Endothelial cell (in vitro differentiated cells): ENCODE measurements around the gene PRKAG2. TPM values are rescaled to one million over a fixed set of nuclear protein-coding genes. Genes with fewer than 3 reads are reported as not detected.
A peak's percentile ranks its signal among the peaks of the same experiment; 100 is the strongest.

Experiments used
- DNase-seq: peaks from one replicate; pipeline ENCODE4 v3.0.0; 2021; ENCODE audit warnings: low spot score
- H3K27ac Mint-ChIP-seq: one replicate; pipeline ENCODE4 v1.8.0; 2021; ENCODE audit warnings: mixed read lengths, inconsistent platforms; ENCODE audit not compliant: unreplicated experiment
- H3K27me3 Mint-ChIP-seq: one replicate; pipeline ENCODE4 v1.8.0; 2021; ENCODE audit warnings: mild to moderate bottlenecking, moderate library complexity, mixed read lengths, inconsistent platforms; ENCODE audit not compliant: unreplicated experiment
- H3K36me3 Mint-ChIP-seq: one replicate; pipeline ENCODE4 v1.8.0; 2021; ENCODE audit warnings: mild to moderate bottlenecking, low read depth, mixed read lengths, inconsistent platforms; ENCODE audit not compliant: unreplicated experiment
- H3K4me1 Mint-ChIP-seq: one replicate; pipeline ENCODE4 v1.8.0; 2021; ENCODE audit warnings: mild to moderate bottlenecking, mixed read lengths, inconsistent platforms; ENCODE audit not compliant: unreplicated experiment
- H3K4me3 Mint-ChIP-seq: one replicate; pipeline ENCODE4 v1.8.0; 2021; ENCODE audit warnings: mild to moderate bottlenecking, mixed read lengths, inconsistent platforms; ENCODE audit not compliant: unreplicated experiment
- H3K9me3 Mint-ChIP-seq: one replicate; pipeline ENCODE4 v1.8.0; 2021; ENCODE audit warnings: mixed read lengths, inconsistent platforms; ENCODE audit not compliant: unreplicated experiment
- CTCF ChIP-seq: fragments of 200-600 bp; sonication (generic); IDR thresholded peaks from one replicate; pipeline ENCODE4 v1.5.0; 2021; ENCODE audit warnings: antibody characterized with exemption; ENCODE audit not compliant: unreplicated experiment
- total RNA-seq: library from RNA; stranded (reverse); fragmentation: NEBNext Ultra II Directional; extraction: Animal tissue kit (Norgen Biotek cat#: 25700); gene quantifications from one replicate; pipeline ENCODE4 v1.2.1, GENCODE V29; 2021; ENCODE audit not compliant: unreplicated experiment

The PRKAG2 gene
- total RNA-seq, 1 donor from 2014 or later = 16.0 TPM

- Mint-ChIP-seq H3K9me3 (peaks cover 5% of the 10 kb centered on the region), H3K36me3 (peaks cover 11% of the 10 kb centered on the region), H3K4me1 (peaks cover 7% of the 10 kb centered on the region), H3K4me3 (no peak overlapping the region), H3K27ac (no peak overlapping the region), H3K27me3 (peaks cover 14% of the 10 kb centered on the region)
- no peak for TF ChIP-seq CTCF
- DNase-seq = no peak
Observed at GRCh38 chr7:151763420-151763984, 113.4 kb downstream of the PRKAG2 start.

GRCh38 chr7:151762583-151763245 is 114.2 kb downstream of the PRKAG2 start:
- Mint-ChIP-seq H3K27ac (no peak overlapping the region), H3K9me3 (peaks cover 5% of the 10 kb centered on the region), H3K4me1 (peaks cover 7% of the 10 kb centered on the region), H3K4me3 (no peak overlapping the region), H3K36me3 (peaks cover 11% of the 10 kb centered on the region), H3K27me3 (peaks cover 14% of the 10 kb centered on the region)
- no peak for TF ChIP-seq CTCF
- DNase-seq = no peak

- peaks cover 14% of the 10 kb centered on the region for H3K27me3 Mint-ChIP-seq
- no peak overlapping the region for H3K4me3 Mint-ChIP-seq
- no peak overlapping the region for H3K27ac Mint-ChIP-seq
- DNase-seq = no peak
- H3K36me3 Mint-ChIP-seq = peaks cover 11% of the 10 kb centered on the region
- peaks cover 7% of the 10 kb centered on the region for H3K4me1 Mint-ChIP-seq
- H3K9me3 Mint-ChIP-seq = peaks cover 5% of the 10 kb centered on the region
- TF ChIP-seq CTCF = no peak
Observed at GRCh38 chr7:151761957-151762356, 115.0 kb downstream of the PRKAG2 start.

GRCh38 chr7:151761231-151761630 is 115.7 kb downstream of the PRKAG2 start:
- peaks cover 5% of the 10 kb centered on the region for H3K9me3 Mint-ChIP-seq
- no peak for DNase-seq
- H3K4me3 Mint-ChIP-seq = no peak overlapping the region
- peaks cover 17% of the 10 kb centered on the region for H3K27me3 Mint-ChIP-seq
- peaks cover 11% of the 10 kb centered on the region for H3K4me1 Mint-ChIP-seq
- no peak for TF ChIP-seq CTCF
- no peak overlapping the region for H3K27ac Mint-ChIP-seq
- peaks cover 11% of the 10 kb centered on the region for H3K36me3 Mint-ChIP-seq

- Mint-ChIP-seq H3K27ac (no peak overlapping the region), H3K36me3 (no peaks in the 10 kb centered on the region), H3K4me3 (no peak overlapping the region), H3K27me3 (peaks cover 10% of the 10 kb centered on the region), H3K4me1 (peaks cover 8% of the 10 kb centered on the region), H3K9me3 (no peaks in the 10 kb centered on the region)
- DNase-seq = peak; percentile 74
- peak; percentile 87 for TF ChIP-seq CTCF
Observed at GRCh38 chr7:151759591-151760042, 117.3 kb downstream of the PRKAG2 start.
